DOHH2 (cell line): ENCODE data around the gene CNGA3.
A peak's percentile ranks its signal among the peaks of the same experiment; 100 is the strongest.

Experiments used
- H3F3A ChIP-seq: fragments of 200-600 bp; sonication (generic), shearing (Covaris generic); 2 replicates; pipeline ENCODE4 v1.6.0; 2016; ENCODE audit warnings: antibody characterized with exemption, mild to moderate bottlenecking; ENCODE audit not compliant: control insufficient read depth, insufficient read depth
- H3K27ac ChIP-seq: fragments of 200-600 bp; sonication (generic); 2 replicates; pipeline ENCODE4 v1.5.1; 2014; ENCODE audit warnings: low read depth, mild to moderate bottlenecking, low read length, moderate library complexity
- H3K27me3 ChIP-seq: fragments of 200-600 bp; sonication (generic); 2 replicates; pipeline ENCODE4 v1.6.1; 2014; ENCODE audit warnings: mild to moderate bottlenecking, low read length, mixed read lengths; ENCODE audit not compliant: control insufficient read depth
- H3K36me3 ChIP-seq: fragments of 200-600 bp; sonication (generic); 2 replicates; pipeline ENCODE4 v1.6.1; 2014; ENCODE audit warnings: mild to moderate bottlenecking, low read length, moderate library complexity, mixed read lengths; ENCODE audit not compliant: control insufficient read depth
- H3K4me1 ChIP-seq: fragments of 200-600 bp; sonication (generic); 2 replicates; pipeline ENCODE4 v1.6.1; 2014; ENCODE audit warnings: mild to moderate bottlenecking, low read length, mixed read lengths; ENCODE audit not compliant: control insufficient read depth
- H3K4me2 ChIP-seq: fragments of 200-600 bp; sonication (generic); 2 replicates; pipeline ENCODE4 v1.6.0; 2014; ENCODE audit warnings: mild to moderate bottlenecking, low read length, moderate library complexity
- H3K4me3 ChIP-seq: fragments of 200-600 bp; sonication (generic); 2 replicates; pipeline ENCODE4 v1.5.1; 2014; ENCODE audit warnings: mild to moderate bottlenecking, low read length, mixed read lengths
- H3K79me2 ChIP-seq: fragments of 200-600 bp; sonication (generic); 2 replicates; pipeline ENCODE4 v1.6.1; 2014; ENCODE audit warnings: mild to moderate bottlenecking, low read length, mixed read lengths; ENCODE audit not compliant: control insufficient read depth
- H3K9me2 ChIP-seq: fragments of 200-600 bp; sonication (generic); replicated peaks from 2 replicates; pipeline ENCODE4 v1.6.1; 2014; ENCODE audit warnings: mild to moderate bottlenecking, low read length, mixed read lengths; ENCODE audit not compliant: control insufficient read depth
- H3K9me3 ChIP-seq: fragments of 200-600 bp; sonication (generic); 2 replicates; pipeline ENCODE4 v1.6.1; 2014; ENCODE audit warnings: antibody characterized with exemption, low read length, mixed read lengths; ENCODE audit not compliant: control insufficient read depth, insufficient read depth
- H4K20me1 ChIP-seq: fragments of 200-600 bp; sonication (generic); 2 replicates; pipeline ENCODE4 v1.6.0; 2014; ENCODE audit warnings: low read depth, mild to moderate bottlenecking, antibody characterized with exemption, low read length, moderate library complexity; ENCODE audit not compliant: control insufficient read depth, insufficient read depth
- EZH2phosphoT487 ChIP-seq: fragments of 200-600 bp; sonication (generic); IDR thresholded peaks from 2 replicates; pipeline ENCODE4 v1.6.1; 2017; ENCODE audit warnings: borderline replicate concordance, mild to moderate bottlenecking, antibody characterized with exemption, low read length, moderate library complexity, mixed read lengths
- TF ChIP-seq, protein P1 (sequence below): fragments of 200-600 bp; sonication (generic); IDR thresholded peaks from one replicate; pipeline ENCODE4 v1.5.1; 2014; ENCODE audit warnings: antibody characterized with exemption, mild to moderate bottlenecking, low read depth, low read length; ENCODE audit not compliant: poor library complexity, severe bottlenecking

CNGA3 gene

DNA sequence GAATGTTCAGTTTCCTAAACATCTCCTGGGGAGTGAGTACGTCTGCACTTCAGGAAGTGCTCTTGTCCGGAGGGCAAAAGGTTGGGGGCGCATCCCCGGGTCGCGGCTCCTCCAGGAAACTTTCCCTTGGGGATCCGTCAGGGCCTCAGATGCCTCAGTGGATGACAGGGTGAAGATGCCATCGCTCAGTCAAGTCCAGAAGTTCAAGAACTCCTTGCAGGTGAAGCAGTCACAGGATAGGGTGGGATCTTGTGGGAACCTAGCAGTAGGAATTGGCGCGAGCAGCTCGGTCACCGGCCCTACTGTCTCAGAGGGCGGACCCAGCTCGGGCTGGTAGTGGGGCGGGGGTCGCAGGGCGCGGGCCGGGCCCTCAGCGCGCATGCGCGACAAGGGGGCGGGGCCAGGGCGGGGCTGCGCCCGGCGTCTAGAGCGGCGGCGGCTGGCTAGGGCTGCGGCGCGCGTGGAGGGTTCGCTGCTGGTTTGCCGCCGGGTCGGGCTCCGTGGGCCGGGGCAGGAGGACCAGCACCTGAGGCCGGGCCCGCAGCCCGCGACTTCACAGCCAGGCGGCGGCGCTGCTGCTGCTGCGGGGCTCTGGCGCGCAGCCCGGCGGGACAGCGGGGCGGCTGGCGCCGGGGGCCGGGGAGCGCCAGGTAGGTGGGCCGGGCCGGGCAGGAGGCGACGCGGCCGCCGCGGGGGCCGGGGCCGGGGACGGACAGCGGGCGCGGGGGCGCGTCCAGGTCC lies 98.3 kb downstream of the CNGA3 start, which contains the start of gene INPP4A:
Gene INPP4A (plus strand): TSS at position 423 of the 741 bp plus-strand sequence. CDS start 75,191 bp downstream, outside the sequence.
- Histone ChIP-seq H3K27me3 (peaks cover 9% of the 10 kb centered on the region), H3K9me2 (no peaks in the 10 kb centered on the region), H3K9me3 (no peaks in the 10 kb centered on the region), H3K4me2 (peak within 1 kb of the TSS; percentile 85), H3K4me1 (peaks cover 17% of the 10 kb centered on the region), H3F3A (0 out of 2 replicates have a peak, but pooled peaks cover 2% of the 10 kb centered on the region), H3K36me3 (no peaks in the 10 kb centered on the region), H3K4me3 (peak within 1 kb of the TSS; percentile 81), H3K79me2 (peaks cover 38% of the 10 kb centered on the region), H3K27ac (no peak within 1 kb of the TSS), H4K20me1 (no peaks in the 10 kb centered on the region)
- TF ChIP-seq, protein P1, sequence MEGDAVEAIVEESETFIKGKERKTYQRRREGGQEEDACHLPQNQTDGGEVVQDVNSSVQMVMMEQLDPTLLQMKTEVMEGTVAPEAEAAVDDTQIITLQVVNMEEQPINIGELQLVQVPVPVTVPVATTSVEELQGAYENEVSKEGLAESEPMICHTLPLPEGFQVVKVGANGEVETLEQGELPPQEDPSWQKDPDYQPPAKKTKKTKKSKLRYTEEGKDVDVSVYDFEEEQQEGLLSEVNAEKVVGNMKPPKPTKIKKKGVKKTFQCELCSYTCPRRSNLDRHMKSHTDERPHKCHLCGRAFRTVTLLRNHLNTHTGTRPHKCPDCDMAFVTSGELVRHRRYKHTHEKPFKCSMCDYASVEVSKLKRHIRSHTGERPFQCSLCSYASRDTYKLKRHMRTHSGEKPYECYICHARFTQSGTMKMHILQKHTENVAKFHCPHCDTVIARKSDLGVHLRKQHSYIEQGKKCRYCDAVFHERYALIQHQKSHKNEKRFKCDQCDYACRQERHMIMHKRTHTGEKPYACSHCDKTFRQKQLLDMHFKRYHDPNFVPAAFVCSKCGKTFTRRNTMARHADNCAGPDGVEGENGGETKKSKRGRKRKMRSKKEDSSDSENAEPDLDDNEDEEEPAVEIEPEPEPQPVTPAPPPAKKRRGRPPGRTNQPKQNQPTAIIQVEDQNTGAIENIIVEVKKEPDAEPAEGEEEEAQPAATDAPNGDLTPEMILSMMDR, result no peak
- no peak for TF ChIP-seq EZH2phosphoT487

DNA sequence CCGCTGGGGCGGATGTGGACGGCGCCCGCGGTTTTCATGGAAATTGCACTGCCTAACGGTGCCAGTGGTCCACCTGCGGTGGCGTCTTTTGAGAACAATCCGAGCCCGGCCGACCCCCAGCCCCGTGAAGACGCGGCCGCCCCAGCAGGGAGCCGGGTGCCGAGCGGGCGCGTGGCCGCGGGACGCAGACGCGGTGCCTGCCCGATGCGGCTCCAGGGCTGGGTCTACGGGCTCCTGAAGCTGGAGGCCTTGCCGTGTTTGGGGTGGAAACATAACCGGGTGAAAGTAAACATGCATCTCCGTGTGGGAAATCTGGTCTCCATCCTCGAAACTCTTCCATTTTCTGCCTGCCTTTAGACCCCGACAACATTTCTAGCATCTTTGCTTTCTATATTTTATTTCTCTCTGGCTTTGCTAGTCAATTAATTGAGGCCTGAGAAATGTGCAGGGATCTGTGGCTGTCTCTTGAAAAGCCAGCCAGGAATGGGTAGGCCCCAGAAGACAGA lies 99.0 kb downstream of the CNGA3 start:
- Histone ChIP-seq H3K27ac (no peak overlapping the region), H3K27me3 (peaks cover 4% of the 10 kb centered on the region), H3F3A (0 out of 2 replicates have a peak, but pooled peaks cover 2% of the 10 kb centered on the region), H3K79me2 (peaks cover 44% of the 10 kb centered on the region), H3K36me3 (no peaks in the 10 kb centered on the region), H4K20me1 (no peaks in the 10 kb centered on the region), H3K9me2 (no peaks in the 10 kb centered on the region), H3K4me3 (peak overlapping the region; percentile 81), H3K9me3 (no peaks in the 10 kb centered on the region), H3K4me2 (peak overlapping the region; percentile 85), H3K4me1 (peaks cover 17% of the 10 kb centered on the region)
- TF ChIP-seq, protein P1, result no peak
- no peak for TF ChIP-seq EZH2phosphoT487

DNA sequence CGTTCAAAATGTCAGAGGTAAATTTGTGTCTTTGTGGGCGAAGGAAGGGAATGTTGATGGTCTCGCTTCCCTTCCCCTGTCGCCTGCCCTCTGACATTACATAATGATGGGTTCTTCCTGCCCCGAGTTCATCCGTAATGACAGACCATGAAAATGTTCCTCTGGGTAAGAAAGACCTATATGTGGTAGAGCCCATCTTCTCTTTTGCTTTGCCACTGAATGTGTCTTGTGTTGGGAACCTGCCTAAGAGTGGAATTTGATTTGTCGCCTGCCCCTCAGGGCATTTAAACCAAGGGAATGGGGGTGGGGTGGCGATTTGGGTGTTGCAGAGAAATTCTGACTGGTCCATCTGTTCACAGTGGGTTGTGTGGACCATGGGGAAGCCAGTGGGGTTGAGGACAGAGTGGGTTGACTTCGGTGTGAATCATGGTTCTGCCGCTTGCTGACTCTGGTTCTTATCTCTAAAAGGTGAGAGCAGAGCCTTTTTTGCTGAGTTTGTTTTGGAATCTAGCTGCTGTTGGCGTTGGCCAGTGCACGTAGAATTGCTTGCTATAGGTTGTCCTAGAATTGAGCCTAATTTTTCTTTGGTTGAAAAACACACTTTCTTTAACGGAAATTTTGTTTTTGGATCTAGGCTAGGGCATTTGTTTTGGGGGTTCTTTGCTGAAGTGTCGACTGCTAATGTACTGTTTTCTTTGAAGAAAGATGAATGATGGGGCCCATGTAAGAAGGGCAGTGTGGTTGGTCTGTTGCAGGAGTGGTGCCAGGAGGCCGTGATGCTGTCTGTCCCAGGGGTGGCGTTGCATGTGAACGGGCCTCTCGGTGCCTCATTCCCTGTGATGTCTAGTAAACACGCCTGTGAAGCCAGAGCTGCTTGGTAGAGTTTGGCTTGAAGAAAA lies 99.7 kb downstream of the CNGA3 start:
- TF ChIP-seq EZH2phosphoT487, result no peak
- TF ChIP-seq, protein P1, result no peak
- Histone ChIP-seq H3K36me3 (no peaks in the 10 kb centered on the region), H3K4me1 (peaks cover 17% of the 10 kb centered on the region), H3K9me2 (no peaks in the 10 kb centered on the region), H4K20me1 (no peaks in the 10 kb centered on the region), H3K27ac (no peak overlapping the region), H3K79me2 (peaks cover 48% of the 10 kb centered on the region), H3K27me3 (no peaks in the 10 kb centered on the region), H3F3A (0 out of 2 replicates have a peak, but pooled peaks cover 2% of the 10 kb centered on the region), H3K4me2 (peak overlapping the region; percentile 85), H3K4me3 (peak overlapping the region; percentile 81), H3K9me3 (no peaks in the 10 kb centered on the region)
